Glutamatergic neuron (in vitro differentiated cells): ENCODE results near the gene CLIP2. TPM values are rescaled to one million over a fixed set of nuclear protein-coding genes. Genes with fewer than 3 reads are reported as not detected.

Source experiments
- DNase-seq: peaks from one replicate; pipeline ENCODE4 v3.0.0; 2022
- H3K27ac Mint-ChIP-seq: one replicate; pipeline ENCODE4 v1.8.0; 2020; ENCODE audit warnings: mild to moderate bottlenecking, mixed read lengths, inconsistent platforms; ENCODE audit not compliant: unreplicated experiment
- H3K27me3 Mint-ChIP-seq: one replicate; pipeline ENCODE4 v1.8.0; 2020; ENCODE audit warnings: mild to moderate bottlenecking, moderate library complexity, mixed read lengths, inconsistent platforms; ENCODE audit not compliant: unreplicated experiment
- H3K36me3 Mint-ChIP-seq: one replicate; pipeline ENCODE4 v1.8.0; 2020; ENCODE audit warnings: mild to moderate bottlenecking, mixed read lengths, inconsistent platforms; ENCODE audit not compliant: unreplicated experiment
- H3K4me1 Mint-ChIP-seq: one replicate; pipeline ENCODE4 v1.8.0; 2020; ENCODE audit warnings: mild to moderate bottlenecking, low read depth, mixed read lengths, inconsistent platforms; ENCODE audit not compliant: unreplicated experiment
- H3K4me3 Mint-ChIP-seq: one replicate; pipeline ENCODE4 v1.8.0; 2020; ENCODE audit warnings: mild to moderate bottlenecking, mixed read lengths, inconsistent platforms; ENCODE audit not compliant: unreplicated experiment
- H3K9me3 Mint-ChIP-seq: one replicate; pipeline ENCODE4 v1.8.0; 2020; ENCODE audit warnings: mild to moderate bottlenecking, moderate library complexity, mixed read lengths, inconsistent platforms; ENCODE audit not compliant: unreplicated experiment
- CTCF ChIP-seq: fragments of 200-600 bp; sonication (generic); IDR thresholded peaks from one replicate; pipeline ENCODE4 v1.5.0; 2021; ENCODE audit not compliant: partially characterized antibody, unreplicated experiment
- total RNA-seq: library from RNA; stranded (reverse); fragmentation: NEBNext Ultra II Directional; extraction: Animal tissue kit (Norgen Biotek cat#: 25700); gene quantifications from one replicate; pipeline ENCODE4 v1.2.1, GENCODE V29; 2021; ENCODE audit not compliant: unreplicated experiment

The CLIP2 gene
- total RNA-seq, 1 donor from 2014 or later: 96.1 TPM

GRCh38 chr7:74266191-74266963 is 22.8 kb upstream of the CLIP2 start:
- H3K9me3 Mint-ChIP-seq: peaks cover 3% of the 10 kb centered on the region
- H3K36me3 Mint-ChIP-seq: no peaks in the 10 kb centered on the region
- no peak for TF ChIP-seq CTCF
- DNase-seq: no peak
- H3K4me1 Mint-ChIP-seq: peaks cover 9% of the 10 kb centered on the region
- no peak overlapping the region for H3K4me3 Mint-ChIP-seq
- peaks cover 4% of the 10 kb centered on the region for H3K27me3 Mint-ChIP-seq
- no peak overlapping the region for H3K27ac Mint-ChIP-seq

GRCh38 chr7:74267756-74268565 is 21.2 kb upstream of the CLIP2 start:
- DNase-seq: no peak
- H3K27ac Mint-ChIP-seq: no peak overlapping the region
- peaks cover 4% of the 10 kb centered on the region for H3K27me3 Mint-ChIP-seq
- H3K4me3 Mint-ChIP-seq: no peak overlapping the region
- H3K36me3 Mint-ChIP-seq: no peaks in the 10 kb centered on the region
- no peak for TF ChIP-seq CTCF
- H3K4me1 Mint-ChIP-seq: peaks cover 12% of the 10 kb centered on the region
- H3K9me3 Mint-ChIP-seq: peaks cover 3% of the 10 kb centered on the region

GRCh38 chr7:74269757-74270277 is 19.4 kb upstream of the CLIP2 start:
- H3K9me3 Mint-ChIP-seq: peaks cover 3% of the 10 kb centered on the region
- peaks cover 1% of the 10 kb centered on the region for H3K27me3 Mint-ChIP-seq
- H3K36me3 Mint-ChIP-seq: no peaks in the 10 kb centered on the region
- H3K4me3 Mint-ChIP-seq: peak overlapping the region; percentile 78
- H3K27ac Mint-ChIP-seq: no peak overlapping the region
- no peak for TF ChIP-seq CTCF
- peak; percentile 79 for DNase-seq
- peaks cover 8% of the 10 kb centered on the region for H3K4me1 Mint-ChIP-seq

- no peak overlapping the region for H3K4me3 Mint-ChIP-seq
- peaks cover 3% of the 10 kb centered on the region for H3K9me3 Mint-ChIP-seq
- H3K36me3 Mint-ChIP-seq: no peaks in the 10 kb centered on the region
- no peak for TF ChIP-seq CTCF
- DNase-seq: no peak
- H3K27ac Mint-ChIP-seq: no peak overlapping the region
- peaks cover 8% of the 10 kb centered on the region for H3K4me1 Mint-ChIP-seq
- peaks cover 1% of the 10 kb centered on the region for H3K27me3 Mint-ChIP-seq
These were observed 17.5 kb upstream of the CLIP2 start for GRCh38 chr7:74271742-74272141.
